K562 (cell line): ENCODE results near the gene NDUFB5. TPM values are rescaled to one million over a fixed set of nuclear protein-coding genes. Genes with fewer than 3 reads are reported as not detected.

Source experiments
- ATAC-seq: fragments of 200-7000 bp; cut with Tn5 transposase; 3 replicates; pipeline ENCODE4 v1.9.1; 2020; ENCODE audit warnings: moderate library complexity
- BruUV-seq: library from RNA; stranded (reverse); fragments of 400-500 nt; replicated peaks from 2 replicates; lab custom pipeline; 2021; lab: Mats Ljungman, UMichigan
- CTCF ChIA-PET: fragments of 300-600 bp; formaldehyde crosslinking; extraction: SDS; loops from one replicate; lab custom pipeline; 2021; ENCODE audit warnings: low intra/inter-chr PET ratio; lab: Yijun Ruan, JAX
- POLR2A ChIA-PET: fragments of 300-600, 350-650 bp; sonication (Branson Sonifier 250); formaldehyde crosslinking; extraction: SDS; loops from one replicate; lab custom pipeline; 2021; ENCODE audit warnings: antibody characterized with exemption, inconsistent platforms; lab: Yijun Ruan, JAX
- DNase-seq, 4 experiments: peaks; one replicate each; pipeline versions ENCODE4 v3.0.0 to v3.0.0-alpha.2; 2011 to 2018; ENCODE audit warnings: low spot score in 3 of 4, mixed read lengths in 3 of 4; ENCODE audit errors: extremely low read depth in 1 of 4
- FAIRE-seq: peaks from 2 replicates; lab custom pipeline; 2011; peaks lifted over from hg19 to GRCh38; lab: Jason Lieb, UNC
- H2AFZ ChIP-seq: 2 replicates; pipeline ENCODE4 v1.6.0; 2011; ENCODE audit warnings: low read depth, low read length, control low read depth, inconsistent platforms
- H3K27ac ChIP-seq: fragments of 200-600 bp; 3 replicates; pipeline ENCODE4 v1.8.0; 2011; ENCODE audit warnings: low read depth, mild to moderate bottlenecking, control low read depth, inconsistent platforms, low read length, moderate library complexity, mixed read lengths; ENCODE audit errors: extremely low read depth
- H3K27me3 ChIP-seq, 2 experiments: fragments of 300-600 bp in 1 of 2; 2 replicates in 1 of 2; 3 replicates in 1 of 2; pipeline versions ENCODE4 v1.6.0 to v1.8.0; 2011; ENCODE audit warnings: inconsistent platforms in 2 of 2, low read length in 2 of 2, mild to moderate bottlenecking in 1 of 2, mixed read lengths in 1 of 2, moderate library complexity in 1 of 2; ENCODE audit not compliant: control insufficient read depth in 2 of 2, insufficient read depth in 2 of 2
- H3K36me3 ChIP-seq: fragments of 300-600 bp; 3 replicates; pipeline ENCODE4 v1.8.0; 2011; ENCODE audit warnings: mild to moderate bottlenecking, low read length, inconsistent platforms; ENCODE audit not compliant: control insufficient read depth, insufficient read depth
- H3K4me1 ChIP-seq, 2 experiments: fragments of 200-600 bp in 1 of 2; replicated peaks in 1 of 2; 2 replicates in 1 of 2; 3 replicates in 1 of 2; pipeline versions ENCODE4 v1.5.1 to v1.8.0; 2011; ENCODE audit warnings: inconsistent platforms in 2 of 2, low read length in 2 of 2, mild to moderate bottlenecking in 1 of 2, mixed read lengths in 1 of 2, moderate library complexity in 1 of 2; ENCODE audit not compliant: control insufficient read depth in 2 of 2, insufficient read depth in 2 of 2
- H3K4me2 ChIP-seq: 2 replicates; pipeline ENCODE4 v1.6.1; 2011; ENCODE audit warnings: low read length, control low read depth, inconsistent platforms, mixed read lengths; ENCODE audit not compliant: insufficient read depth
- H3K4me3 ChIP-seq: fragments of 200-600 bp; sonication (generic), shearing (Covaris generic); 2 replicates; pipeline ENCODE4 v1.5.1; 2016; ENCODE audit warnings: control low read depth, inconsistent platforms
- H3K79me2 ChIP-seq: fragments of 200-600 bp; 3 replicates; pipeline ENCODE4 v1.8.0; 2011; ENCODE audit warnings: low read length, inconsistent platforms; ENCODE audit not compliant: control insufficient read depth, insufficient read depth
- H3K9ac ChIP-seq, 2 experiments: 2 replicates each; pipeline versions ENCODE4 v1.6.0 to v1.6.1; 2011; ENCODE audit warnings: low read depth in 2 of 2, low read length in 2 of 2, control low read depth in 1 of 2, inconsistent platforms in 1 of 2, mild to moderate bottlenecking in 1 of 2, mixed read lengths in 1 of 2; ENCODE audit not compliant: insufficient read depth in 1 of 2
- H3K9me1 ChIP-seq: one replicate; pipeline ENCODE4 v1.6.0; 2011; ENCODE audit warnings: inconsistent platforms, mild to moderate bottlenecking, low read length, moderate library complexity; ENCODE audit not compliant: control insufficient read depth, insufficient read depth
- H3K9me3 ChIP-seq: replicated peaks from 2 replicates; pipeline ENCODE4 v1.5.1; 2011; ENCODE audit warnings: low read depth, low read length, inconsistent platforms; ENCODE audit not compliant: control insufficient read depth, insufficient read depth
- H4K20me1 ChIP-seq: replicated peaks from 2 replicates; pipeline ENCODE4 v1.6.1; 2011; ENCODE audit warnings: low read length, inconsistent platforms, mixed read lengths; ENCODE audit not compliant: control insufficient read depth, insufficient read depth
- CBFA2T3 ChIP-seq: fragments of 450-650 bp; IDR thresholded peaks from 2 replicates; pipeline ENCODE4 v1.6.1; 2017
- CBX1 ChIP-seq: sonication (generic); IDR thresholded peaks from 2 replicates; pipeline ENCODE4 v1.6.1; 2016; ENCODE audit warnings: antibody characterized with exemption, low read depth, mild to moderate bottlenecking
- CEBPG ChIP-seq, 3 experiments: fragments of 200-800 bp in 1 of 3; sonication (Bioruptor generic) in 1 of 3; sonication (generic) in 1 of 3; formaldehyde crosslinking in 1 of 3; IDR thresholded peaks in 2 of 3; conservative IDR thresholded peaks in 1 of 3; 2 replicates each; pipeline versions ENCODE4 v1.6.1 to v1.8.0; 2016 to 2022; ENCODE audit warnings: missing compliant biosample characterization in 2 of 3, missing genetic modification characterization in 2 of 3, mild to moderate bottlenecking in 1 of 3, missing genetic modification reagents in 1 of 3
- FOXO4 ChIP-seq: fragments of 450-650 bp; formaldehyde crosslinking; IDR thresholded peaks from 2 replicates; pipeline ENCODE4 v1.4.0; 2020; ENCODE audit warnings: mild to moderate bottlenecking, moderate library complexity
- MAFK ChIP-seq: IDR thresholded peaks from 2 replicates; pipeline ENCODE4 v1.6.1; 2011; ENCODE audit warnings: low read length, improper control_type of control experiment
- MCM7 ChIP-seq, 2 experiments: fragments of 450-650 bp; IDR thresholded peaks; 2 replicates each; pipeline ENCODE4 v1.6.1; 2016 to 2018
- MEIS2 ChIP-seq: fragments of 450-650 bp; IDR thresholded peaks from 2 replicates; pipeline ENCODE4 v1.6.1; 2014; ENCODE audit warnings: mild to moderate bottlenecking; ENCODE audit not compliant: partially characterized antibody
- NKRF ChIP-seq: fragments of 450-650 bp; IDR thresholded peaks from 2 replicates; pipeline ENCODE4 v1.6.1; 2016; ENCODE audit warnings: borderline replicate concordance
- NUFIP1 ChIP-seq: fragments of 450-650 bp; IDR thresholded peaks from 2 replicates; pipeline ENCODE4 v1.6.1; 2018; ENCODE audit not compliant: partially characterized antibody
- PCBP1 ChIP-seq: fragments of 200-400 bp; formaldehyde crosslinking; IDR thresholded peaks from 2 replicates; pipeline ENCODE4 v1.6.1; 2018; ENCODE audit warnings: mild to moderate bottlenecking, low read depth, low read length; ENCODE audit not compliant: poor library complexity, severe bottlenecking
- PHTF2 ChIP-seq: fragments of 250-450 bp; sonication (Bioruptor Pico); IDR thresholded peaks from 2 replicates; pipeline ENCODE4 v1.5.0; 2021; ENCODE audit warnings: mild to moderate bottlenecking
- SOX6 ChIP-seq: fragments of 450-650 bp; IDR thresholded peaks from 2 replicates; pipeline ENCODE4 v1.6.1; 2014; ENCODE audit warnings: mild to moderate bottlenecking
- TAL1 ChIP-seq: fragments of 450-650 bp; IDR thresholded peaks from 2 replicates; pipeline ENCODE4 v1.6.1; 2016; ENCODE audit warnings: mild to moderate bottlenecking
- TCF3 ChIP-seq: sonication (generic); formaldehyde crosslinking; IDR thresholded peaks from 2 replicates; pipeline ENCODE4 v1.4.0; 2020; ENCODE audit warnings: mild to moderate bottlenecking, missing genetic modification reagents
- UBTF ChIP-seq, 2 experiments: IDR thresholded peaks; 2 replicates each; pipeline ENCODE4 v1.6.1; 2012; ENCODE audit warnings: improper control_type of control experiment in 2 of 2, low read depth in 2 of 2, low read length in 2 of 2, borderline replicate concordance in 1 of 2
- YY1 ChIP-seq, 3 experiments: IDR thresholded peaks; 2 replicates each; pipeline ENCODE4 v1.6.1; 2011; ENCODE audit warnings: low read length in 2 of 3, mild to moderate bottlenecking in 2 of 3, moderate library complexity in 2 of 3, borderline replicate concordance in 1 of 3, control low read depth in 1 of 3, low read depth in 1 of 3; ENCODE audit not compliant: insufficient read depth in 3 of 3, insufficient replicate concordance in 2 of 3, control insufficient read depth in 1 of 3, insufficient read length in 1 of 3; ENCODE audit errors: extremely low read depth in 1 of 3
- ZNF253 ChIP-seq: fragments of 250-450 bp; sonication (Bioruptor Pico); conservative IDR thresholded peaks from 2 replicates; pipeline ENCODE4 v1.6.1; 2021; ENCODE audit warnings: mild to moderate bottlenecking
- WGBS: fragments of 100-300 bp; shearing (Covaris generic); methylation state at CpG from one replicate; pipeline ENCODE4 v1.1.6; 2016; ENCODE audit warnings: low coverage, mixed read lengths; ENCODE audit not compliant: insufficient coverage; ENCODE audit errors: missing lambda C conversion rate; 5-methylcytosine and 5-hydroxymethylcytosine counted together
- in situ Hi-C: fragments of 300-500 bp; cut with MboI; formaldehyde crosslinking; loops from 4 replicates; pipeline ENCODE4 v1.15.0; 2018; ENCODE audit warnings: inconsistent platforms, mixed read lengths
- intact Hi-C: fragments of 100-400 bp; cut with micrococcal nuclease; formaldehyde crosslinking; loops from 2 replicates; pipeline ENCODE4 v1.14.2; 2022
- polyA plus RNA-seq, 8 experiments: library from polyadenylated mRNA; depleted of rRNA in 4 of 8; stranded (reverse) in 5 of 8; unstranded in 3 of 8; fragments of >200 nt; fragmentation: Nextera tagmentation in 2 of 8; fragmentation: Illumina TruSeq in 1 of 8; extraction: Ambion mirVana in 2 of 8; extraction: Trizol in 1 of 8; gene quantifications; 2 replicates each; pipeline versions ENCODE4 v1.2.1 to v1.2.3, GENCODE V29; 2011 to 2014; ENCODE audit warnings: inconsistent platforms in 1 of 8, missing spikeins in 1 of 8
- total RNA-seq, 7 experiments: library from RNA; depleted of rRNA in 6 of 7; stranded (reverse); fragments of >200 nt in 6 of 7; fragmentation: Illumina TruSeq in 2 of 7; extraction: Trizol in 2 of 7; gene quantifications; 2 replicates each; pipeline versions ENCODE4 v1.2.1 to v1.2.3, GENCODE V29; 2011 to 2021; ENCODE audit warnings: low replicate concordance in 1 of 7

The NDUFB5 gene
- total and polyA plus RNA-seq, 9 of the 15 experiments (the other 6 are each of a cell fraction or from before 2014, with no cell fraction given), result 128 to 466 (median 176) TPM

GRCh38 chr3:179580992-179581391 lies 23.6 kb upstream of the NDUFB5 start:
- BruUV-seq, result no TSS peak
- Histone ChIP-seq H3K27me3 (no peaks in the 10 kb centered on the region), H4K20me1 (no peaks in the 10 kb centered on the region), H3K9me3 (no peaks in the 10 kb centered on the region), H3K4me3 (no peak overlapping the region), H3K79me2 (no peaks in the 10 kb centered on the region), H3K9me1 (no peaks in the 10 kb centered on the region), H3K36me3 (peaks cover 81% of the 10 kb centered on the region), H3K27ac (no peak overlapping the region), H3K4me2 (no peak overlapping the region), H2AFZ (no peak overlapping the region), H3K9ac (no peak overlapping the region), H3K4me1 (no peaks in the 10 kb centered on the region)
- no peak for DNase-seq
- 42% methylated on average over 1 of the region's 1 CpG for WGBS
- POLR2A ChIA-PET, result interaction anchor here (1.0 to 1.3 kb wide), 2 partner anchors 11 to 14 kb away, joined by 3 to 5 read pairs; no protein-coding TSS in a partner anchor
- ATAC-seq, result no peak; the same call in 2 of the 3 replicates
- FAIRE-seq, result peak; percentile 15
- intact Hi-C loops (no loop called here), in situ Hi-C loops (no loop called here)
- CTCF ChIA-PET, result no interaction called here
- TF ChIP-seq UBTF (IDR thresholded peaks at IDR 0.05; ENCODE audit: borderline replicate concordance in 1 of 2, low read depth in 2 of 2, low read length in 2 of 2) (no peak), SOX6 (0 out of 2 replicates have a peak, but pooled peaks have one; percentile 19), MAFK (no peak), NUFIP1 (no peak), NKRF (no peak), YY1 (IDR thresholded peaks at IDR 0.05; ENCODE audit: borderline replicate concordance in 1 of 3, control insufficient read depth in 1 of 3, extremely low read depth in 1 of 3, insufficient read depth in 3 of 3, insufficient read length in 1 of 3, insufficient replicate concordance in 2 of 3, low read depth in 1 of 3, low read length in 2 of 3) (no peak), MEIS2 (peak; percentile 11), MCM7 (IDR thresholded peaks at IDR 0.05) (no peak), FOXO4 (CRISPR knock-in tag) (no peak), CEBPG (CRISPR knock-in tag; IDR thresholded peaks at IDR 0.05) (no peak), CEBPG (tag; conservative IDR thresholded peaks at IDR 0.05 in 1 of 2, IDR thresholded peaks at IDR 0.05 in 1 of 2) (no peak), PCBP1 (no peak), CBX1 (no peak), TAL1 (peak; percentile 32; the same call in 1 of the 2 replicates), PHTF2 (no peak), ZNF253 (CRISPR knock-in tag) (no peak), CBFA2T3 (0 out of 2 replicates have a peak, but pooled peaks have one; percentile 26), TCF3 (peak; percentile 52; the same call in 1 of the 2 replicates)
